WI38 (cell line): ENCODE measurements around the gene PRR5L.

ENCODE experiments used
- H3K4me3 ChIP-seq: 2 replicates; pipeline ENCODE4 v1.5.1; 2011; ENCODE audit warnings: low read depth, mild to moderate bottlenecking, control low read depth, low read length
- TF ChIP-seq, protein P1 (sequence below): IDR thresholded peaks from 2 replicates; pipeline ENCODE4 v1.5.1; 2012; ENCODE audit warnings: low read depth, mild to moderate bottlenecking, control low read depth, low read length

PRR5L gene

DNA sequence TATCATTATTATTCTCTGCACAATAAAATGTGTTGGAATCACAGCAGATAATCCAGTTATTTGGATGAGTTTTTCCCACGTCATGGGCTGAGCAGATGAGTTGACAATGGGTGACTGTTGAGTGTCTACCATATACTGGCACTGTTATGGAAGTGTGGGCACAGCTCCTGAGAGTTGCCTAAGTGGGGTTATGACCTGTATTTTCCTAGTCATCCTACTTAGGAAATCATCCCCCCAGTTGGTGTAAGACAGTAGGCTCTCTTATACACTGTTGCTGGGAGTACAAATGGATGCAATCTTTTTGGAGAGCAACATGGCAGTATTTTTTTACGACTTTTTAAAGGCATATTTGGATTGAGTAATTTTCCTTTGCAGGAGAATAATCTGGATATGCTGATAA, 147.6 kb downstream of the PRR5L start:
- TF ChIP-seq, protein P1, sequence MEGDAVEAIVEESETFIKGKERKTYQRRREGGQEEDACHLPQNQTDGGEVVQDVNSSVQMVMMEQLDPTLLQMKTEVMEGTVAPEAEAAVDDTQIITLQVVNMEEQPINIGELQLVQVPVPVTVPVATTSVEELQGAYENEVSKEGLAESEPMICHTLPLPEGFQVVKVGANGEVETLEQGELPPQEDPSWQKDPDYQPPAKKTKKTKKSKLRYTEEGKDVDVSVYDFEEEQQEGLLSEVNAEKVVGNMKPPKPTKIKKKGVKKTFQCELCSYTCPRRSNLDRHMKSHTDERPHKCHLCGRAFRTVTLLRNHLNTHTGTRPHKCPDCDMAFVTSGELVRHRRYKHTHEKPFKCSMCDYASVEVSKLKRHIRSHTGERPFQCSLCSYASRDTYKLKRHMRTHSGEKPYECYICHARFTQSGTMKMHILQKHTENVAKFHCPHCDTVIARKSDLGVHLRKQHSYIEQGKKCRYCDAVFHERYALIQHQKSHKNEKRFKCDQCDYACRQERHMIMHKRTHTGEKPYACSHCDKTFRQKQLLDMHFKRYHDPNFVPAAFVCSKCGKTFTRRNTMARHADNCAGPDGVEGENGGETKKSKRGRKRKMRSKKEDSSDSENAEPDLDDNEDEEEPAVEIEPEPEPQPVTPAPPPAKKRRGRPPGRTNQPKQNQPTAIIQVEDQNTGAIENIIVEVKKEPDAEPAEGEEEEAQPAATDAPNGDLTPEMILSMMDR: no peak
- no peak overlapping the region for H3K4me3 ChIP-seq

DNA sequence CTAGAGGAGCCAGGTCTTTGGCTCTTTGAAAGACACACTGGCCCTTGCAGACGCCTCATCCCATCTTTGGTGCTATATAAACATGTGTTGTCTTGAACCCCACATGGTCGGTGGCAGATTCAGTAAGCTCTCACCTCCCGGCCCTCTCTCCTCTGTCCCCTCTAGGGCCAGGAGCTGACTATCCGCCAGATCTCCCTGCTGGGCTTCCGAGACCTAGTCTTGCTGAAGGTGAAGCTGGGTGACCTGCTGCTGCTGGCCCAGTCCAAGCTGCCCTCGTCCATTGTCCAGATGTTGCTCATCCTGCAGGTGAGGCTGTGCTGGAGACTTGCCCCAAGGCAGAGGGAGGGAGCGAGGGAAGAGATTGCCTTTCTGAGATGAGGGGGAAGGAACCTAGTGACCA, 150.0 kb downstream of the PRR5L start:
- TF ChIP-seq, protein P1: no peak
- H3K4me3 ChIP-seq: no peak overlapping the region

DNA sequence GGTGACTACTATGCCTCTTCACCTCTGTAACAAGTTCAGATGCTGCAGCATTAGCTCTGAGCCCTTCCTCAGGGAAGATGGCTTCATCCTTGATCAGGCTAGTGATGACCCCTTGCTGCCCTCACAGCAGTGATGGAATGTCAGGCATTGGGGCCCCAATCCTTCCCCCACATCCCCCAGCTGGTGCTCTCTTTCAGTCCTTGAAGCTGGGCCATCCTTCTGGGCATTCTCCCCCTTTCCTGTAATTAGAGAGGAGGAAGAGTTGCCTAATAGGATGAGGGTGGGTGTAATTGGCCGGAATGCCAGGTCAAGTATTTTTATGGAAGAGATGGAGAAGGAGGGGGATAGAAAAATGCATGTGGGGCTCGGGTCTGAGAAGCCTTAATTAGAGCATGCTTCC, 151.4 kb downstream of the PRR5L start:
- TF ChIP-seq, protein P1: no peak
- no peak overlapping the region for H3K4me3 ChIP-seq

DNA sequence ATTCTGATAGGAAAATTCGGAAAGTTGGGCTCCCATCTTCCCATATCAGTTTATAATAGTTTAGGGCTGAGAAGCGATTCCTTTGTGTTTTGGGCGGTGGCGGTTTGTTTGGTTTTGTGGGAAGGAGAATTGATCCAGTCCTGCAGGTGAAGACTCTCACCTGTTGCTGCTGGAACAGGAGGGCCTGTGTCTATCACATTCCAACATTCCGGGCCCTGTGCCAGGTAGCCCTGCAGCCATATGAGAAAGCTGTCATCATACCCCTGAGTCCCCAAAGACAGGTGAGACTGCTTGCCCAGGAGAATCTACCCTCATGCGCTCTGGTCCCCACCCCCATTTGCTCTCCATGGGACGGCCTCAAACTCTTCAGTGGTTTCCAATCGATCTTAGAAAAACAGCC, 151.9 kb downstream of the PRR5L start:
- TF ChIP-seq, protein P1: no peak
- no peak overlapping the region for H3K4me3 ChIP-seq

DNA sequence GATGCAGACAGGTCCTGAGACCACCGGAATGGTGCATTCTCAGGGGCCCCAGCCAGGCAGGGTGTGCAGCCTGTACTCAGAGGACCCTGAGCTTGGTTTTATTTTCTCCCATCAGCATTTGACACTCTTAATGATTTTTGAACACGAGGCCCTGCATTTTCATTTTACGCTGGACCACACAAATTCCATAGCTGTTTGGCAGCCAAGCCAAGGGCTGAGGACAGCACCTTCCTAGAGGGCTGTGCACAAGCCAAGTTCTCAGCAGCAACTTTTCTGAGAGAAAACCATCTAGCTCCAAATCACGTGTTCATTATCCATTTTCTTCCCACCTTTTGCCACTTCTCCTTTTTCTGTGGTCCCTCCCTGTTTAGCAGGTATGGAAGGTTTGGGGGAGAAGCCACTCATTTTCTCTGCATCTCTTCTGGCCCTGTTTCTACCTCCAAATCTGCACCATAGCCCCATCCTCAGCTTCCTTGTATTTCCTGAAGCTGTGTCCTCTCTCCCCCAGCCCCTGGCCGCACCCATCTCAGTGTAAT, 153.5 kb downstream of the PRR5L start:
- TF ChIP-seq, protein P1: no peak
- H3K4me3 ChIP-seq: peak overlapping the region; percentile 16; the same call in 1 of the 2 replicates

DNA sequence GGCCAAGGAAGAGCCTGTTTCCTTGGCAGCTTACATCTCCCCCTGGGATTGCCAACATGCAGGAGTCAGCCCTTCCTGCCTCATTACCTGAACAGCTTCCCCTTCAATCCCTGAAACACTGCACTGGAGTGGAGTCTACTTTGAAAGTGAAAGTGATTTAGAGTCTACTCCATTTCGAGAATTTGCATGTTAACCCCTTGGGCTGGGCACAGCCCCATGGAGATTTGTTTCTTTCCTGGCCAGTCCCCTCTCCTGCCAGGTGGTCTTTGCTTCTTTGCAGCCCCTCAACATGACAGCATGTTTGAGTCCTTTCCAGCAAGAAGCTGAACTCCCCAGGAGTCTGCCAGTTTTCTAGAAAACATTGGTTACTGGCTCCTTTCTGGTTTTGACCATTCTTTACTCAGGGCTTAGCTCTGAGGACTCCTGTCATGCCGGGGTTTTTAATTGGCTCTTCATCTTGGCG, 154.1 kb downstream of the PRR5L start:
- H3K4me3 ChIP-seq: peak overlapping the region; percentile 16
- TF ChIP-seq, protein P1: no peak

DNA sequence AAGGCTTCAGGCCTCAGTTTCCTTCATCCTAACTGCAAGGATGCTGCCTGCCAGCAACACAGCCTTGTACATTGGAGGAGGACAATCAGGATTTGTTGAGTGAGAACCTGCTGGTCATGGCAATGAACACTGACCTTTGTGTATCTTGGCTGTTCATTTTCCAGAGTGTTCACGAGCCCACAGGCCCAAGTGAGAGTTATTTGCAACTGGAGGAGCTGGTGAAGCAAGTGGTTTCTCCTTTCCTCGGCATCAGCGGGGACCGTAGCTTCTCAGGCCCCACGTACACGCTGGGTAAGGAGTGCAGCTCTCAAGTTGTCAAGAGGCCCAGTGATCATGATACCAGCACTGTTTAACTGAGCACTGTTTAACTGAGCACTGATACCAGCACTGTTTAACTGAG, 155.0 kb downstream of the PRR5L start:
- TF ChIP-seq, protein P1: no peak
- no peak overlapping the region for H3K4me3 ChIP-seq
